ENCODE data around the gene CCDC71L.

CCDC71L gene

DNA sequence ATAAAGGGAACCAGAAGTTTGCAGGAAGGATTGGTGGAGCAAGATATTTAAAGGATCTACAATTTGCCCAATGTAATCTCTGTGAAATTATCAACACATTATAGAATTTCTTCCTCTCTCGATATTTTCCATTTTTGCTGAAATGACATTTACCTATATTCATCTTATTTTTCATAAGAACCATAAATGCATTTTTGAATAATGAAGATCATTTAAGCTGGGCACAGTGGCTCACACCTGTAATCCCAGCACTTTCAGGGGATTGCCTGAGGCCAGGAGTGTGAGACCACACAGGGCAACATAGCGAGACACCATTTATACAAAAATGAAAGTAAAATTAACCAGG lies 37.7 kb downstream of the CCDC71L start:
- no peak for DNase-seq

DNA sequence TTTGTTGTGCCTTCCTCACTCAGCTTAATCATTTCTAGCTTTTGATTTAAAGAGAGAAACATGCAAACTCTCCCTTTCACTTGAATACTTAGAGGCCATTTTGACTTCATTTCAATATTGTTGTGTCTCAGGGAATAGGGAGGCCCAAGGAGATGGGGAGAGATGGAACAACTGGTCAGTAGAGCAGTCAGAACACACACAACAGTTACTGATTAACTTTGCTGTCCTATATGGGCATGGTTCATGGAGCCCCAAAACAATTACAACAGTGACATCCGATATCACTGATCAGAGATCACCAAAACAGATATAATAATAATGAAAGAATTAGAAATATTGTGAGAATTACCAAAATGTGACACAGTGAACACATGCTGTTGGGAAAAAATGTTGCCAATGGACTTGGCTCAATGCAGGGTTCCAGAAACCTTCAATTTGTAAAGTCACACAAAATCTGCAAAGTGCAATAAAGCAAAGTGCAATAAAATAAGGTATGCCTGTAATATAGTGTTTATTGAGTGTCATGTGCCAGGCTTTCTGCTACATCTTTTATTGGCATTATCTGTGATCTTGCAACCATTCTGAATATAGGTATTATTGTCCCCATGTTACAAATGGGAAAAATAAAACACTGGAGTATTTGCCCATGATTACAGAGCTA lies 38.2 kb downstream of the CCDC71L start:
- DNase-seq = no peak

DNA sequence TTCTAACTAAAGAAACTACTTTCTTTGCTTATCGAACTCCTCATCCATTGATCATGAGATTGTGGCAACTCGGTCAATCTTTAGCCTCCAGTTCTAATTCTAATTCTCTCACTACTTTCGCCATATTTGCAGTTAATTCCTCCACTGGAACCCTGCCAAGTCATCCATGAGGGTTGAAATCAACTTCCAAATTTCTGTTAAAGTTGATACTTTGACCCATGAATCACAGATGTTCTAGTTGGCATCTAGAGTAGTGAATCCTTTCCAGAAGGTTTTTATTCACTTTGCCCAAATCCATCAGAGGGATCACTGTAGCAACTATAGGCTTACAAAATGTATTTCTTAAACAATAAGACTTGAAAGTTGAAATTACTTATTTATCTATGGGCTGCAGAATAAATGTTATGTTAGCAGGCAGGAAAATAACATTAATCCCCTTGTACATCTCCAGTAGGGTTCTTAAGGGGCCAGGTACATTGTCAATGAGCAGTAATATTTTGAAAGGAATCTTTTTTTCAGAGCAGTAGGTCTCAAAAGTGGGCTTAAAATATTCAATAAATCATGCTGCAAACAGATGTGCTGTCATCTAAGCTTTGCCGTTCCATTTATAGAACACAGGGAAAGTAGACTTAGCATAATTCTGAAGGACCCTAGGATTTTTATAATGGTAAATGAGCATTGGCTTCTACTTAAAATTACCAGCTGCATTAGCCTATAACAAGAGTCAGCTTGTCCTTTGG lies 39.4 kb downstream of the CCDC71L start:
- no peak for DNase-seq

DNA sequence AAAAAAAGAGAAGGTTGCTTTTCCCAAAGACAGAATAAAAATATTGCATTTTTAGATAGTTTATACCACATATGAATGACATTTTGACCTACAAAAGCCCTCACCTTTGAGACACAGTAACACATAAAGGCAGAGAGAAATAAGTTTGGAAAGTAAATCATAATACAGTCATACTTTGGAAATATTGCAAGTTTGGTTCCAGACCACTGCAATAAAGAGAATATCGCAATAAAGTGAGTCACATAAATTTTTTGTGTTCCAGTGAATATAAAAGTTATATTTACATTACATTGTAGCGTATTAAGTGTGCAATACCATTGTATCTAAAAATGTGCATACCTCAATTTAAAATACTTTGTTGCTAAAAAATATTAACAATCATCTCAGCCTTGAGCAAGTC lies 40.3 kb downstream of the CCDC71L start:
- DNase-seq = no peak

DNA sequence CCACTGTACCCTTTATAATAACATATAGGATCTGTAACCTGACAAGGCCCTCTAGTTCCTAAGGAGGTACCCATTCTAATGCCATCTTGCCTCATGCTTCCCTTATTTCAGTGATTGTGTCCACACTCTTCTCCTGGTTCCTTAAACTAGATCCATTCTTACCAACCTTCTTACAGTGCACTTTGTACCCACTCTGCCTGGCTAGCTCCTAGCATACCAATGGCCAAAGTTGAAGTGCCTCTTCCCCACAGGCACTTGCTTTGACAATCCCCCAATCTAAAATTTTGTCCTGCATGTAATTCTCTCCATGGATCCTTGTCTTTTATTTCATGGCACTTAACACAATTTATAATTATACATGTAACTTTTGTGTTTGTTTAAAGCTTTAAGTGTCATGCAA lies 40.9 kb downstream of the CCDC71L start:
- DNase-seq = no peak

DNA sequence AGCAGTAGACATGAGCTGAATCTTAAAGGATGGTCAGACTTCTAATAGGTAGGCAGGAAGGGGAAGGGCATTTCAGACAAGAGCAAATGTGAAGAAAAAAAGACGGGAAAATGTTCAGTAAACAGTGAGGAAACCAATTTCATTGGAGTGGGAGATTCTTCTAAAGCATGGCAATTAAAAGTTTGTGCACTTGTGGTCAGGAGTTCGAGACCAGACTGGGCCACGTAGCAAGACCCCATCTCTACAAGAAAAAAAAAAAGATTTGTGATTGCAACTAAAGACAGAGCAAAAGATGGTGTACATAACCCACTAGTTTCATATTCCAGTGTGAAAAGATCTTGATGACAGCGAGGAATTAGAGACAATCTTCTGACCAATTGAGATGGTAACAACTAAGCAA lies 41.7 kb downstream of the CCDC71L start:
- no peak for DNase-seq

DNA sequence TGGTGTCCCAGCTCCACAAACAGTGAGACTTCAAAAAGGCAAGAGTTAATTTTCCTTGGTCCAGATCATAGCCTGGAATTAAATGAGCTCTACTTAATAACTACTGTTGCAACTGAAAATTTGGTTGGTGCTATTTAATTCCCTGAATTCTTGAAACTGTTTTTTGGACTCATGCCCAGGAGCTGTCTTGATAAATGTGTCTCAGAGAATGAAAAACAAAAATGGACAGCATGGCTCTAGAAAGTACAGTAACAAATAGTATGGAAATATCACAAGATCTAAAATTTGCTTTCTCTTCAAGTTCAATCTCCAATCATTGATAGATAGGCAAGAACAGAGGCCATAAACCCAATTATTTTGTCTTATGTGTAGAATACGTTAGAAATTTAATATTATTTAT lies 42.5 kb downstream of the CCDC71L start:
- DNase-seq = no peak

DNA sequence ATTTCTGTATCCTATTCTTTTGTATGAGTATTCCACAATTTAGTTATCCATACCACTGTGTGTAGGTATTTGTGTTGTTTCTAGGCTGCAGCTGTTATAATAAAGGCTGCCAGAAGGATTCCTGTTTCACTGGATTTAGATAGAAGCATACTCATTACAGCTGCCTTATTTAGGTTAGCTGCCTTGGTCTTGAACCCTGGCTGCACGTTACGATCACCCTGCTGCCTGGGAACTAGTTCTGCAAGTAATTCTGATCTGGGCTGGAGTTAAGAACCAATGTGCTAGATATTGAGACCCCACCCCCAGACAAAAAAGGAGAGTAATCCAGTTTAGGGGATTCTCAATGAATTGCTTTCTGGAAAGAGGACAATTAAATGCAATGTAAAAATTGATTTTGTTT lies 43.1 kb downstream of the CCDC71L start:
- DNase-seq = no peak

DNA sequence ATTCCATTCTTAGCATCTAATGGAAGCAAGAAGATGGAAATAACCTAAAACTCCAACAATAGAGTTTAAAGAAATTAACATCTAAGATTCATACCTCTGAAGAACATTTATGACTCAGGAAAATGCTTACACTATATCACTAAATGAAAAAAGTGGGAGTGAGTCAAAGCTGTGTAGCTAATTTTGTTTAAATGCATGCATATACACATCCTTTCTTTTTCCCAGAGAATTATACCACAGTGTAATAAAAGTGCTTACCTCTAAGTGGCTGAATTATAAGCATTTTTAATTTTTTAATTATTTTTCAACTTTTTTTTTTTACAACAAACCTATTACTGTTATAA lies 44.3 kb downstream of the CCDC71L start:
- DNase-seq = no peak

DNA sequence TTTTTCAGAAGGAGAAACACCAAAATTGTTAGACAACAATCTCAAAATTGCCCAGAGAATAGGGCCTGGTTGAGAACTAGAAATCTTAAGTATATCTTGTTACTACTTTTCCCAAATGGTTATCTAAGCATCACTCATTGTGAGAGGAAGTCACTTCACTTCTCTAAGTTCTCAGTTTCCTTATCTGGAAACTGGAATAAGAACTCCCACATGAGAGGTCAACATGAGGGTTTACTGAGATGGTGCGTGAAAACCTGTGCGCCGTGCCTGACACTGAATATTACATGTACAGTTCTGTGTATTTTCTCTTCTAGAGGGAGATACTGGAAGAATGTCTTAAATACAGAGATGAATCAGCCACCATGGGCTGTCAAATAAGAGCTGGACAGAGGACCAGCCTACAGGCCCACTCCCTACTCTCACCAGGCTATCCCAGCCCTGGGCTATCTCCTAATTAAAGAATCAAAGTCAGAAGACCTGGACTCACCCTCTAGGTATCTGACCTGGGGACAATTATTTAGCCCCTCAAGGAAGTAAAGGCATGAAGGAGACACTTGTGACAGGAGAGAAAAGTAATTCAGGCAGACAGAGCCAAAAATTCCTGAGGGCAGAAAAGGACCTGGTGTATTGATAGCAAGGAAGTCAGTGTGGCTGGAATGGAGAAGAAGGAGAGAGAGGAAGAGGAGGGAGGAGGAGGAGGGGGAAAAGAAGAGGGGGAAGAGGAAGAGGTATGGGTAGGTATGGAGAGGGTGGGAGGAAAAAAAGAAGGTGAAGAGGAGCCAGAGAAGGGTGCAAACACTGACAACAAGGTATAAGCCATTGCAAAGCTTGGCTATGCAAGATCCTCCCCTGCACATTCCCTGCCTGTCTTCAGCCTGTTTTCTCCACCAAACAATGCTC lies 44.9 kb downstream of the CCDC71L start:
- DNase-seq = no peak

DNA sequence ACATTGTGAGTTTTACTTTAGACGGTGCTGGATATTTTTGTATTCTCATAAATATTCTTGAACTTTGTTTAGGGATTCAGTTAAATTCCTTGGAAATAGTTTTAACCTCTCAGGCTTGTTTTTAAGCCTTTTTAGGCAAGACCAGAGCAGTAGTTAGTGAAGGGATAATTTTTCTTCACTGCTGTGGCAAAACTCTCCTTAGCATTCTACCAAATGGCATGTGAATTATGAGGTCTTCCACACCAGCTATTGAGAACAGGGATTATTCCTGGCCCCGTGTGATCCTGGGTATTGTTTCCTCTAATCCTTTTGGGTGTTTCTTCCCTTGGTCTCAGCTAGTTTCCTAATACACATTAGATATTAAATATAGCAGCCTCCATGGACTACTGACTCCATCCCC lies 46.2 kb downstream of the CCDC71L start:
- DNase-seq = no peak

DNA sequence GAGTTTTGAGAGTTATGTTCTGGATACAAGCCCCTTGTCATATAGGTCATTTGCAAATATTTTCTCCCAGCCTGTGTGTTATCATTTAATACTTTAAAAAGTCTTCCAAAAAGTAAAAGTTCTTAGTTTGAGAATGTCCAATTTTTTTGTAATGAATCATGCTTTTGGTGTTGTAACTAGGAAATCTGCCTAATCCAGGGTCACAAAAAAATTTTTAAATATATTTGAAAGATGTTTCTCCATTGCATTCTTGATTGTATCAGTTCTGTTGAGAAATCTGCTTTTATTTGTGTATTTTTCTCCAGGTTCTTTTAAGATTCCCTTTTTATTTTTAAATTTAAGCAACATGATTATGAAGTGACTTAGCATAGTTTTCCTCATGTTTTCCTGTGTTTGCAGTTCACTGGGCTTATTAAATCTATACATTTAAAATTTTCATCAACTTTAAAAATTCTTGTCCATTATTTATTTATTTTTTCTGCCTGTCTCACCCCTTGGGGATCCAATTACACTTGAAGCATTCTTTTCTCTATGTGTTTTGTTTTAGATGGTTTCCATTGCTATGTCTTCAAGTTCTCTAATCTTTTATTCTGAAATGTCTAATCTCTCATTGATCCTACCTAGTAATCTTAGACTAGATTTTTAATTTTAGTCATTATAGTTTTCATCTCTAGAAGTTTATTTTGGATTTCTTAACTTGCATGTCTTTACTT lies 47.0 kb downstream of the CCDC71L start:
- no peak for DNase-seq

DNA sequence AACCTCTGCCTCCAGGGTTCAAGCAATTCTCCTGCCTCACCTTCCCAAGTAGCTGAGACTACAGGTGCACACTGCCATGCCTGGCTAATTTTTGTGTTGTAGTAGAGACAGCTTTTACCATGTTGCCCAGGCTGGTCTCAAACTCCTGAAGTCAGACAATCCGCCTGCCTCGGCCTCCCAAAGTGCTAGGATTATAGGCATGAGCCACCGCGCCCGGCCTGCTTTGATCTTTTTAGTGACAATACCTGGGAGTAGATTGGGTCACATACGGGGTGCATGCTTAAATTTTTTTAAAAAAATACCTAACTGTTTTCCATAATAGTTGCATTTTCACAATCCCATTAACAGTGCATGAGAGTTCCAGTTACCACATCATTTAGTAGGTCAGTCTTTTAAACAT lies 47.7 kb downstream of the CCDC71L start:
- no peak for DNase-seq

DNA sequence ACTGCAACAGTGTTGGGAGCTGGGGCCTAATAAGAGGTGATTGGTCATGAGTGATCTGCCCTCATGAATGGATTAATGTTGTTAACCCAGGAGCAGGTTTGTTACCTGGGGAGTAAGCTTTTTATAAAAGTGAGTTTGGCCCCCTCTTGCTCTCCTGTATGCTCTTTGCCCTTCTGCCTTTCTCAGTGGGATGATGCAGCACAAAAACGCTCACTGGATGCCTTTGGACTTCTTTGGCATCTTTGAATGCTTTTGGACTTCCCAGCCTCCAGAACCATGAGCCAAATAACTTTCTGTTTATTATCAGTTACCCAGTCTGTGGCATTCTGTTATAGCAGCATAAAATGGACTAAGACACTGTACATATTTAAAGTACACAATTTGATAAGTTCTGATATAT lies 48.5 kb downstream of the CCDC71L start:
- no peak for DNase-seq

DNA sequence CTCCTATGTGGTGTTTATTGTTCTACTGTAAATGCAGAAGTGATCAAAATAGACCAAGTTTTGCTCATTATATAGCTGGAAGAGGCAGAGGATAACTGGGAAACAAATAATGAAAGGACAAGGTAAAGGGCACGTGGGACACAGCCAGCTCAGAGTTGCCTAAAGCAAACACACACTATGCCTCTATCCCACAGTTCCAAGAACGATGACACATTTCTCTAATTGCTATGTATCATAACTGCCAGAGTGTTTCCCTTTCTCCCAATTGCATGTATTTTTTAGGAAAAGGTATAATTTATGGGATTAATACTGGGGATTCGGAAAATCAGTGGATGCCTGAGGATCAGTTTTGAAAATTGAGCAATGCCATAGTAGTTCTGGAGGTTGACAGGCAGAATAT lies 49.0 kb downstream of the CCDC71L start:
- DNase-seq = no peak

DNA sequence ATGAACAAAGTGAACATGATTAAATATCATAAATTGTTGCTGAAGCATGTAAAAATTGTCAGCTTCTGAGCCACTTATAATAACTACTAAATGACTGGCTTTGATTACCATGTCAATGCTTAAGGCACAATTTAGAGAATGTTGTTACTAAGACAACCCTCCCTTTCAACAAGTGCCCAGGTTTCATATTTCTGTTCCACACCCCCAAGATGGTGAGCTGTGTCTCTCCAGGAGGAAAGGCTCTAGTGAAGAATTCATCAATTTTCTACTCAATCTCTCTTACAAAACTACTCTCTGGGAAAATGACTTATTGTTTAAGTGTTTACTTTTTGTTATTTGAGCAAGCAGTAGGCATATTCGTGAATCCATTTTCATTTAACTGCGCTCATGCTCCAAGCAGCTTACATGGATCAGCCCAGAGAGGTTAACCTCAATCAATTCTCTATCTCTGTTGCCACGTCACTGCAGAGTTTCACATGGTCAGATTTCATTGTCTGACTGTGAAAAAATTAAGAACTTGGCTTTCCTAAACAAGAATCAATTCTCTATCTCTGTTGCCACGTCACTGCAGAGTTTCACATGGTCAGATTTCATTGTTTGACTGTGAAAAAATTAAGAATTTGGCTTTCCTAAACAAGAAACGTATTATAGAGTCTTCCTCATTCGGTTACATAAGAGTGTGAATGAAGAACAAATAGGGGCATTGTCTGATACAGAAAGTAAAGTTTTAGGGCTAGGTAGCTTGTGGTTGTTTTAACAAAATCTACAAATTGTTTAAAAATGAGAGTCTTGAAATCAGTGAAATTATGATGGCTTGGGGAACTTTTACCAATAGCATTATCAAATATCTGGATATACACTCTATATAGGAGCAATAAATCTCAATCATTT lies 49.7 kb downstream of the CCDC71L start:
- no peak for DNase-seq

DNA sequence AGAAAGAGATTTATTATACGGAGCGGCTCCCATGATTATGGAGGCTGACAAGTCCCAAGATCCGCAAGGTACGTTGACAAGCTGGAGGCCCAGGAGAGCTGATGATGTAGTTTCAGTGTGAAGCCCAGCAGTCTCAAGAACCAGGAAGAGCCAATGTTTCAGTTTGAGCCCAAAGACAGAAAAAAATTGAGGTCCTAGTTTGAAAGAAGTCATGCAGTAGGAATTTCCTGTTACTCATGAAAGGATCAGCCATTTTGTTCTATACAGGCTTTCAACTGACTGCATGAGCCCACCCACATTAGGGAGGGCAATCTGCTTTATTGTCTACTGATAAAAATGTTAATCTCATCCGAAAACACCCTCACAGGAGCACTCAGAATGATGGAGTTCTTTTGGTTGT lies 51.5 kb downstream of the CCDC71L start:
- DNase-seq = no peak

DNA sequence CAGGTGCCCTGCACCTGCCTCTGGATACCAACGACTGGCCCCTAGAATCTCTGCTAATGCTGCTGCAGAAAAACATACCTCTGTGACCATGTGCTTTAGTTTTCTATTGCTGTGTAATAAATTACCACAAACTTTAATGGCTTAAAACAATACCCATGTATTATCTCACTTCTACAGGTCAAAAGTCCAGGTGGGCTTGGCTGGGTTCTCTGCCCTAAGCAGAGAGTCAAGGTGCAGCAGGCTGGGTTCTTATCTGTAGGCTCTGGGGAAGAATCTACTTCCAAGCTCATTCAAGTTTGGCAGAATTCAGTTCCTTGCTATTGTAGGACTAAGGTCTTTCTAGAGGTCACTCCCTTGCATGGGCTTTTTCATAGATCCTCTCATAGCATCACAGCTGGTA lies 52.3 kb downstream of the CCDC71L start:
- DNase-seq = no peak
